Measurements from ENCODE around the gene EEF1AKMT3.

DNA sequence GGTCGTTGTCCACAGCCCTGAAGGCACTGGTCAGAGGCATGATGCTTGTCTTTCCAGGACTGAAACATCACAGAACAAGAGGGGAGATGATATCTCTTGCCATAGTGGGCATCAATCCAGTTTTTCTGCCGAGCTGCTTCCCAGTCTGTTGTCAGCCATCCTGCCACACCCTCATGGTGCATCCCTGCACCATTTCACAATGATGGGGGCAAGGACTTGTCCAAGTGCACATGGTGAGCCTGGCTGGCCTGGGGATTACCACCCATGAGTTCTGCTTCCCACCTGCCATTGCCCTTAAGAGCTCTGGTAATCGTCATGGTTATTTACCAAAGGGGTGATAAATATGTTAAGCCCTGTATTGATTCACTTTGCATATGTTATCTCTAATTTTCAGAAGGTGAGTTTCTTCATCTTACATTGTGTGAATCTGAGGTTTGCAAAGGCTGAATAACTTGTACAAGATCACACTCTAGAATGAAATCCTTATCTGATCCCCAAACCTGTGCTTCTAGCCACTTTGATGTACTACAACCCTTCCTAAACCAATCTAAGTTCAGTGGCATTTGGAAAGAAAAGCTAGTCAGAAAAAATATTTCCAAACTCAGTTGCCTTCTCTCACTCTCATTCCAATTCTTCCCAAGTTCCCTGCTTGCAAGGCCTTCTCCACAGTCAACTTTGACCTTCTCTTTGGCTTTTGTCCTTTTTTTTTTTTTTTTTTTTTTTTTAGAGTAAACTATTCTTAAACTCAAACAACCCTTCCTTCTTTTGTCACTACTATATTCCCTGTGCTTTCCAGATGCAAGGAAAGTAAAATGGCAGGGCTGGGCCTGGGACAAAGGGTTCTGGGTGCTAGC is 43.8 kb downstream of the EEF1AKMT3 start:
- TF ChIP-seq CTCF (optimal IDR thresholded peaks at IDR 0.05 in 1 of 3, IDR thresholded peaks at IDR 0.05 in 1 of 3, conservative IDR thresholded peaks at IDR 0.05 in 1 of 3; ENCODE audit: extremely low read depth in 1 of 3, insufficient read depth in 2 of 3, low read length in 3 of 3) = no peak
- TF ChIP-seq EZH2 (IDR thresholded peaks at IDR 0.05; ENCODE audit: low read length) = no peak
